K562 (cell line): ENCODE results near the gene WT1. TPM values are rescaled to one million over a fixed set of nuclear protein-coding genes. Genes with fewer than 3 reads are reported as not detected.

ENCODE experiments used
- AFF1 ChIP-seq, 2 experiments: fragments of 450-650 bp; IDR thresholded peaks; 2 replicates each; pipeline ENCODE4 v1.6.1; 2018; ENCODE audit warnings: mild to moderate bottlenecking in 2 of 2, low read depth in 1 of 2; ENCODE audit not compliant: partially characterized antibody in 2 of 2
- CREB3L1 ChIP-seq: fragments of 450-650 bp; IDR thresholded peaks from 2 replicates; pipeline ENCODE4 v1.6.1; 2014; ENCODE audit warnings: low read depth, mild to moderate bottlenecking, moderate library complexity, borderline replicate concordance
- HNRNPLL ChIP-seq: fragments of 200-400 bp; formaldehyde crosslinking; IDR thresholded peaks from 2 replicates; pipeline ENCODE4 v1.6.1; 2017; ENCODE audit warnings: low read length, low read depth, mild to moderate bottlenecking; ENCODE audit not compliant: poor library complexity, severe bottlenecking
- LEF1 ChIP-seq: fragments of 450-650 bp; IDR thresholded peaks from 2 replicates; pipeline ENCODE4 v1.6.1; 2016; ENCODE audit warnings: mild to moderate bottlenecking
- PHTF2 ChIP-seq: fragments of 250-450 bp; sonication (Bioruptor Pico); IDR thresholded peaks from 2 replicates; pipeline ENCODE4 v1.5.0; 2021; ENCODE audit warnings: mild to moderate bottlenecking
- RBM14 ChIP-seq: fragments of 200-400 bp; formaldehyde crosslinking; IDR thresholded peaks from 2 replicates; pipeline ENCODE4 v1.6.1; 2018; ENCODE audit warnings: low read depth, mild to moderate bottlenecking, low read length, moderate library complexity, borderline replicate concordance; ENCODE audit not compliant: insufficient read depth
- RBM15 ChIP-seq: fragments of 200-400 bp; formaldehyde crosslinking; IDR thresholded peaks from 2 replicates; pipeline ENCODE4 v1.6.1; 2018; ENCODE audit warnings: mild to moderate bottlenecking, low read length, moderate library complexity; ENCODE audit not compliant: insufficient read depth
- REST ChIP-seq, 2 experiments: fragments of 450-650 bp; formaldehyde crosslinking in 1 of 2; IDR thresholded peaks; 2 replicates each; pipeline versions ENCODE4 v1.4.0 to v1.6.1; 2014 to 2020; ENCODE audit warnings: mild to moderate bottlenecking in 2 of 2, borderline replicate concordance in 1 of 2, low read depth in 1 of 2
- SNIP1 ChIP-seq: fragments of 450-650 bp; IDR thresholded peaks from 2 replicates; pipeline ENCODE4 v1.7.1; 2017; ENCODE audit warnings: low read depth, mild to moderate bottlenecking
- TAF9B ChIP-seq: fragments of 450-650 bp; IDR thresholded peaks from 2 replicates; pipeline ENCODE4 v1.6.1; 2018; ENCODE audit warnings: mild to moderate bottlenecking; ENCODE audit not compliant: partially characterized antibody
- ZNF695 ChIP-seq: fragments of 450-650 bp; formaldehyde crosslinking; IDR thresholded peaks from 2 replicates; pipeline ENCODE4 v1.4.0; 2020; ENCODE audit warnings: mild to moderate bottlenecking, moderate library complexity
- polyA plus RNA-seq, 8 experiments: library from polyadenylated mRNA; depleted of rRNA in 4 of 8; stranded (reverse) in 5 of 8; unstranded in 3 of 8; fragments of >200 nt; fragmentation: Nextera tagmentation in 2 of 8; fragmentation: Illumina TruSeq in 1 of 8; extraction: Ambion mirVana in 2 of 8; extraction: Trizol in 1 of 8; gene quantifications; 2 replicates each; pipeline versions ENCODE4 v1.2.1 to v1.2.3, GENCODE V29; 2011 to 2014; ENCODE audit warnings: inconsistent platforms in 1 of 8, missing spikeins in 1 of 8
- total RNA-seq, 7 experiments: library from RNA; depleted of rRNA in 6 of 7; stranded (reverse); fragments of >200 nt in 6 of 7; fragmentation: Illumina TruSeq in 2 of 7; extraction: Trizol in 2 of 7; gene quantifications; 2 replicates each; pipeline versions ENCODE4 v1.2.1 to v1.2.3, GENCODE V29; 2011 to 2021; ENCODE audit warnings: low replicate concordance in 1 of 7

The WT1 gene
- total and polyA plus RNA-seq, 9 of the 15 experiments (the other 6 are each of a cell fraction or from before 2014, with no cell fraction given) = 7.1 to 33.8 (median 19.4) TPM

- TF ChIP-seq AFF1 (IDR thresholded peaks at IDR 0.05; ENCODE audit: low read depth in 1 of 2, partially characterized antibody in 2 of 2) = no peak
- TF ChIP-seq RBM14 = no peak
- TF ChIP-seq SNIP1 = no peak
- no peak for TF ChIP-seq TAF9B
- no peak for TF ChIP-seq REST (IDR thresholded peaks at IDR 0.05; ENCODE audit: borderline replicate concordance)
- 0 out of 2 replicates have a peak, but pooled peaks have one; percentile 29 for TF ChIP-seq REST (CRISPR knock-in tag; IDR thresholded peaks at IDR 0.05; ENCODE audit: low read depth)
- TF ChIP-seq CREB3L1 = no peak; the same call in 1 of the 2 replicates
- no peak for TF ChIP-seq ZNF695
- peak; percentile 82; the same call in 1 of the 2 replicates for TF ChIP-seq LEF1
- TF ChIP-seq RBM15 = no peak
- TF ChIP-seq PHTF2 (CRISPR knock-in tag) = no peak
- no peak for TF ChIP-seq HNRNPLL
Measured at GRCh38 chr11:32420937-32421901, 14.1 kb downstream of the WT1 start (continued).
